GM18873 (cell line): Measurements from ENCODE around the gene SH3PXD2A.

Experiments used
- ATAC-seq: cut with Tn5 transposase; IDR thresholded peaks from one replicate; pipeline ENCODE4 v1.9.1; 2021; ENCODE audit warnings: mild to moderate bottlenecking, moderate library complexity, moderate number of reproducible peaks; ENCODE audit not compliant: unreplicated experiment, low FRiP score

The SH3PXD2A gene

DNA sequence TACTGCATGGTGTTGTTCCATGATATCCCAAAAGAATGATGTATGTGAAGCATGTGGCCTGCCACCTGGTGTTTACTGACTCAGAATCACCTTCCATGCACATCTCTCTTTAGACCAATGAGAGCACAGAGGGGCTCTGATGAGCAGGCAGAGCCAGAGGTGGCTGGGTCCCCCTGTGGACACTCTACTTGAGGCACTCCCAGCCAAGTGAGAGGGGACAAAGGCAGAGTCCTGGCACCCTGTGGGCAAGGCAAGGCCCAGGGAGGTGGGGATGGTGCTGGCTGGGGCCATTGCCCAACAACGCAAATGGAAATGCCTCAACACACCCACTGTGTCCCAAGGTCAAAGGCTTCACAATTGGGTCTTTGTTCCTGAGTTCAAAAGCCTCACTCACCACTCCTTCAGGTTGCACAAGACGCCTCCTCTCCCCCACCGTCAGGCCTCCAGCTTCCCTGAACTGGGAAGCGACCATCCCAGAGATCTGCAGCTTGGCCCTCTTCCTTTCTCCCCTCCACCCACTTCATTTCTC lies 197.3 kb downstream of the SH3PXD2A start:
- ATAC-seq: no peak

DNA sequence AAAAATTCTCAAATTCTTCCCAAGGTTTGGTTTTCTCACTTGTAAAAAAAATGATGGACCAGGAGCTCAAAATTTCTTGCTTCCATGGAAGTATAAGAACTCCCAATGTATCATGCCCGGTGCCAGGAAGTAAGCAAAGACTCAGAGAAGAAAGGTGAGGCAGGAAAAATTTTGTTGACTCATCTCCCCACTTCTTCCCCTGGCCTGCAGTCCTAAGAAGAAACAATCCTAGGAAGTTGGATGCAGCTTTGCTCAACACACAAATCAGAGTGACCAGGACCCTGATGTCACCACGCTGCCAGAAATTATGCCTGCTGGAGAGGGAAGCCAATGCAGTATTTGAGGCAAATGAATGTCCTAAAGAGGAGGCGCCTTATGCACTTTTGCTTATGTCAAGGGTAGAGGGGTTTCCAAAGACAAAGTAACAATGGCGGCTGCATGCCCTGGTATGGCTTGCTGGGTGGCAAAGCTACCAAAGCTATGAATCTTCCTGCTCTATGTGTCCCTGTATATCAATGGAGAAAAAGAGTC lies 198.2 kb downstream of the SH3PXD2A start:
- no peak for ATAC-seq

- ATAC-seq: no peak
These were observed 200.5 kb downstream of the SH3PXD2A start for GRCh38 chr10:103654925-103655324.

- ATAC-seq: no peak
These were observed 201.8 kb downstream of the SH3PXD2A start for GRCh38 chr10:103653581-103654037.

DNA sequence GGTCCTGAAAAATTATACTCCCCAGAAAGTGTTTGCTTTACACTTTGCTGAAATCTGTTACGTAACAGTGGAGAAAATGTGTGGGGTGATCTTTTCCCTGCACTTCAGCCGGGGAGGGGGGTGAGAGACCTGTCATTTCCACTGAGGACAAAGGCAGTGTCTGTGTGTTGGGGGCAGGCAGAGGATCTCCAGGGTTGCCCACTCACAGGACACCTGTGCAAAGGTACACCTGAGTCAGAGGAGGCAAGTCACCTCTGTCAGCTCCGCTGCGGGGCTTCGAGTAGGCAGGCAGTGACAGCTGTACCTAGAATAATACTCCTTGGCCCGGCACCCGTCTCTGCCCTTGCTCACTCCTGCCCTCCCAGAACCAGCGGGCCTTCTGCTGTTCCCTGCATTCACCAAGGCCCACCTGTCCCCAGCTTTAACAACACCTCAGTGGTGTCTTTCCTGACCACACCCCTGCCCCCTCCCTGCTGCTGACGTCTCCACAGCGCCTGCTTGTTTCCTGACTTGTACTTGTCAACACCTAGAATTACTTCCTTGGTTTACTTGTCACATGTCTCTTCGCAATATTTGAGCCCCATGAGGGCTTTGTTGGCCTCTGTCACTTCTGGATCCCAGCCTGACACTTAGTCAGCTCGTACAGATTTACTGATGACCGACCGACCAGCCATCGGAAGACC lies 202.6 kb downstream of the SH3PXD2A start:
- no peak for ATAC-seq

GRCh38 chr10:103651783-103652476 lies 203.4 kb downstream of the SH3PXD2A start:
- no peak for ATAC-seq

- ATAC-seq: no peak
These were observed 204.0 kb downstream of the SH3PXD2A start for GRCh38 chr10:103651333-103651732.

- no peak for ATAC-seq
These were observed 205.5 kb downstream of the SH3PXD2A start for GRCh38 chr10:103649654-103650423.

- no peak for ATAC-seq
These were observed 206.5 kb downstream of the SH3PXD2A start for GRCh38 chr10:103648636-103649532.

DNA sequence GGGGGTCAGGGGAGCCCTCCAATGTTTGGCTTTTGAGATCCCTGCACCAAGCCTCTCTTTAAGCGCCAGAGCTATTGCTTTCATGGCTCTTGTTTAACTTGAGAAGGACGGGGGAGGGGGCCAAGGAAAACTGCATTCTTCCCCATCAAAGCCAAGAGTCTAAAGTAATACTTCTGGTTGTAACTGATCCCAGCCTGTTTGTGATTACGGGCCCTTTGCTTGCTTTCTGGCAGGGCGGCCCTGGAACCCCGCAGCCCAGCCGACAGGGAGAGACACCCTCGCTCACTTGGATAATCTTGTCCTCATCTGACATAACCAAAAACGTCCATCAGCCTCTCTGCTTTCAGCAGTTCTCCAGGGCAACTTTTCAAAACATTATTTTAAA lies 207.1 kb downstream of the SH3PXD2A start:
- ATAC-seq: no peak

- ATAC-seq: no peak
These were observed 209.1 kb downstream of the SH3PXD2A start for GRCh38 chr10:103646304-103646703.

- no peak for ATAC-seq
These were observed 210.0 kb downstream of the SH3PXD2A start for GRCh38 chr10:103645141-103646054.

GRCh38 chr10:103643381-103643780 lies 212.0 kb downstream of the SH3PXD2A start:
- ATAC-seq: no peak

DNA sequence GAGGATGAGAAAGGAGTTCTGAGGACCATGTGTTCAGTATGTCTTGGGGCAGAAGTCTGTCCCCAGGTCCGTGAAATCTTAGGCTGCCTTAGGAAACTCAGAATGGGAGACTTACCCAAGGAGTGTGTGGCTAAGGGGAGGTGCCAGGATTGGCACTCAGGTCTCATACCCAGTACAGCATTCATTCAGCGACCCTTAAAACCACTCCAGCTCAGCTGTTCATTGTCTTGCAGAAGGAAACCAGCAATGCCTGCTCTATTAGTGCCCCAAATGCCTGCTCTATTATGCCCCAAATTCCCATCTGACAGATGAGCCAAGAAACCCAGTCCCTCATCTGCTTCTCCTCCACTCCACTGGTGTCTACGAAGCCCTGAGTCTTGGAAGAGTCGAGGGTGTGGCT lies 214.1 kb downstream of the SH3PXD2A start:
- no peak for ATAC-seq

DNA sequence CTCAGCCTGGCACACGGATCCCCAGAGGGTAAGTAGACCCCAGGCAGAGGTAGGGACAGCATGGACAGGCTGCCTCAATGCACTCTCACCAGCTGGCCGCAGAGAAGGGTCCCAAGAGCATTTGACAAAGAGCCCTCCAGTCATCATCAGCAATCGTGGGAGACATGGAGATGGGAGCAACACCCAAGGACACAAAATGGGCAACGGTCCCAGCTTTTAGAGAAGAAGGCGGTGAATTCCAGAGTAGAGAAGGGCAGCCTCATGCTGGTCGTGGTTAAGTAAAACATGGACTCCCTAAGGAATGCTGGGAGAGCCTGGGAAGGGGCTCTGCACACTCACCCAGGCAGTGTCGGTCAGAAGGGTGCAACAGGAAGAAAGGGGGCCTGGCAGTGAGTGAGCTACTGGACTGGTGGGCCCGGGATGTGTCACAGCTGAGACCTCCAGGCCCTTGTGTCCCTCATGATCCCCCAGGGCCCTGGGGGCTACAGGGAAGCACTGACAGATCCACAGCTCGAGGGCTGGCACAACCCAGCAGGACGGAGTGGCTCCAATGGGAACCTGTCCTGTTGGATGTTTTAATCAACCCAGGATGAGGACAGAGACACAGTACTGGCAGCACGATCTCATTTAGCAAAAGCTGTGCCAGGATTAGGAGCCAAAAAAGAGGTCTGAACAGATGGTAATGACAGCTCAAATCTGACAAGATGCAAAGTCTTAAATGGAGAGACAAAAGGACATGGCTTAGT lies 214.8 kb downstream of the SH3PXD2A start:
- ATAC-seq: no peak

DNA sequence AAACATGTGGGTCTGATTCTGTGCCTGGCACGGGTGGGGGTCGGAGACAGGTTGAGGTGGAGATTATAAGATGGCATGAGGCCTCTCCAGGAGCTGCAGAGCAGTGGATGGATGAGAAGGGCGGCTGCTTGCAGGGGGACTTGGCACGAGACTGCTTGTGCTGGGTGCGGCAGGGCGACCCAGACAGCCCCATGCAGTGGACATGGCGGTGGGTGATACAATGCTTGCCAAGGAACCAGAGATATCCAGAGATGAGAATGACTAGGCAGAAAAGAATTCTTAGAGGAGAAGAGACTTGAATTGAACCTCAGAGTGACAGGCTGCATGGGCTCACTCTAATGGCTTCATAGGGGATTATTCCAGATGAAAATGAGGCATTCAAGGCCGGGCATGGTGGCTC lies 216.4 kb downstream of the SH3PXD2A start:
- ATAC-seq: no peak

GRCh38 chr10:103637927-103638557 lies 217.3 kb downstream of the SH3PXD2A start:
- no peak for ATAC-seq

GRCh38 chr10:103637011-103637410 lies 218.4 kb downstream of the SH3PXD2A start:
- no peak for ATAC-seq
